TTC549 (cell line): ENCODE results near the gene PAQR3.
A peak's percentile ranks its signal among the peaks of the same experiment; 100 is the strongest.
"Not testable (repeated sequence)": the region's sequence is repeated elsewhere in the genome, so short reads cannot be mapped to it uniquely, and the experiment has no call there.

Experiments
- FAIRE-seq: peaks from 2 replicates; lab custom pipeline; 2012; peaks lifted over from hg19 to GRCh38; lab: Jason Lieb, UNC

The PAQR3 gene

GRCh38 chr4:78926826-78927225 lies 12.4 kb downstream of the PAQR3 start:
- no peak for FAIRE-seq

- no peak for FAIRE-seq
These were observed 15.6 kb downstream of the PAQR3 start for GRCh38 chr4:78923464-78924312.

GRCh38 chr4:78922207-78922606 lies 17.0 kb downstream of the PAQR3 start:
- no peak for FAIRE-seq

- no peak for FAIRE-seq
These were observed 28.6 kb downstream of the PAQR3 start for GRCh38 chr4:78910612-78911011.

- not testable (repeated sequence) for FAIRE-seq
These were observed 30.3 kb downstream of the PAQR3 start for GRCh38 chr4:78908974-78909373.

GRCh38 chr4:78907638-78908037 lies 31.6 kb downstream of the PAQR3 start:
- no peak for FAIRE-seq

- FAIRE-seq, result no peak
These were observed 35.1 kb downstream of the PAQR3 start for GRCh38 chr4:78904143-78904542.

- FAIRE-seq, result no peak
These were observed 36.9 kb downstream of the PAQR3 start for GRCh38 chr4:78902298-78902697.

GRCh38 chr4:78901882-78902281 lies 37.4 kb downstream of the PAQR3 start:
- no peak for FAIRE-seq

- FAIRE-seq, result no peak
These were observed 39.9 kb downstream of the PAQR3 start for GRCh38 chr4:78899302-78899701.

GRCh38 chr4:78889955-78890354 lies 49.3 kb downstream of the PAQR3 start:
- FAIRE-seq, result no peak

GRCh38 chr4:78885598-78885997 lies 53.6 kb downstream of the PAQR3 start:
- no peak for FAIRE-seq

GRCh38 chr4:78880874-78881492 lies 58.3 kb downstream of the PAQR3 start:
- no peak for FAIRE-seq

GRCh38 chr4:78878031-78878430 lies 61.2 kb downstream of the PAQR3 start:
- FAIRE-seq, result no peak

GRCh38 chr4:78876568-78877320 lies 62.5 kb downstream of the PAQR3 start:
- FAIRE-seq, result peak; percentile 42

- FAIRE-seq, result no peak
These were observed 69.2 kb downstream of the PAQR3 start for GRCh38 chr4:78870056-78870455.

- FAIRE-seq, result not testable (repeated sequence)
These were observed 70.5 kb downstream of the PAQR3 start for GRCh38 chr4:78868712-78869111.

GRCh38 chr4:78865451-78865850 lies 73.8 kb downstream of the PAQR3 start:
- FAIRE-seq, result no peak

- peak; percentile 88 for FAIRE-seq
These were observed 74.7 kb downstream of the PAQR3 start for GRCh38 chr4:78864405-78865024.

GRCh38 chr4:78863991-78864390 lies 75.2 kb downstream of the PAQR3 start:
- FAIRE-seq, result no peak

- no peak for FAIRE-seq
These were observed 75.9 kb downstream of the PAQR3 start for GRCh38 chr4:78863254-78863869.

GRCh38 chr4:78862314-78862737 lies 76.9 kb downstream of the PAQR3 start:
- FAIRE-seq, result no peak
